ENCODE data around the gene STX8.

- TF ChIP-seq POLR2A (IDR thresholded peaks at IDR 0.05): no peak
- TF ChIP-seq, protein P1, sequence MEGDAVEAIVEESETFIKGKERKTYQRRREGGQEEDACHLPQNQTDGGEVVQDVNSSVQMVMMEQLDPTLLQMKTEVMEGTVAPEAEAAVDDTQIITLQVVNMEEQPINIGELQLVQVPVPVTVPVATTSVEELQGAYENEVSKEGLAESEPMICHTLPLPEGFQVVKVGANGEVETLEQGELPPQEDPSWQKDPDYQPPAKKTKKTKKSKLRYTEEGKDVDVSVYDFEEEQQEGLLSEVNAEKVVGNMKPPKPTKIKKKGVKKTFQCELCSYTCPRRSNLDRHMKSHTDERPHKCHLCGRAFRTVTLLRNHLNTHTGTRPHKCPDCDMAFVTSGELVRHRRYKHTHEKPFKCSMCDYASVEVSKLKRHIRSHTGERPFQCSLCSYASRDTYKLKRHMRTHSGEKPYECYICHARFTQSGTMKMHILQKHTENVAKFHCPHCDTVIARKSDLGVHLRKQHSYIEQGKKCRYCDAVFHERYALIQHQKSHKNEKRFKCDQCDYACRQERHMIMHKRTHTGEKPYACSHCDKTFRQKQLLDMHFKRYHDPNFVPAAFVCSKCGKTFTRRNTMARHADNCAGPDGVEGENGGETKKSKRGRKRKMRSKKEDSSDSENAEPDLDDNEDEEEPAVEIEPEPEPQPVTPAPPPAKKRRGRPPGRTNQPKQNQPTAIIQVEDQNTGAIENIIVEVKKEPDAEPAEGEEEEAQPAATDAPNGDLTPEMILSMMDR (IDR thresholded peaks at IDR 0.05): no peak
These were observed 103.5 kb downstream of the STX8 start for GRCh38 chr17:9472094-9472493.
